ENCODE measurements around the gene HTT. TPM values are rescaled to one million over a fixed set of nuclear protein-coding genes. Genes with fewer than 3 reads are reported as not detected.
A peak's percentile ranks its signal among the peaks of the same experiment; 100 is the strongest.

Gene HTT
- total RNA-seq, 1 donor from 2014 or later, result 56.2 TPM

DNA sequence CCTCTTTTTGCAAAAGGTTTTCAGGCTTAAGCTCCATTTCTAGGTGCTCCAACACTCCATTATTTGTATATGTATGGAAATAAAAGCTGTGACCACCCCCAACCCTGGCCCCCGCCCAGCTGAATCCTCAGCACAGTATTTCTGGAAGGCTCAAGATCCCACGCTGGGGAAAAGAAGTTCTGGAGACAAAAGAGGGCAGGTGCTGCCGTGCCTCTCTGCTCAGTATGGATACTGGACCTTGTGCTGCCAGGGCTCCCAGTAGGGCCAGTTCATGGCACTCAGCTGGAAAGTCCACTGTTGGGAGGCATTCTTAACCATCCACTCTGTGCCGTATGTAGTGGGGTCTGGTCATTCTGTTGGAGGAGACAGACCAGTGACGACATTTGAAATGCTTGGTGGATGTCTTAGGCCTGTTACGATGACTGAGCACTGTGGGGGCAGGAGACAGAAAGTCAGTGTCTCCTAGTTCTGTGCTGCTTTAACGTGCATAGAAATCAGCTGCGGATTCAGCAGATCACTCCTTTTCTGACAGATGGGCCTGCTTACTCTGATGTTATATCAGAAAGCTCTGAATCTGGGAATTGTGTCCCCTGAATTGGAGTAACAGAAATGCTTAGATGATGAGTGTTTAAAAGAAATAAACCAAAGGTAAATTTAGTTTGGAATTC lies 126.1 kb downstream of the HTT start:
- DNase-seq, result no peak

DNA sequence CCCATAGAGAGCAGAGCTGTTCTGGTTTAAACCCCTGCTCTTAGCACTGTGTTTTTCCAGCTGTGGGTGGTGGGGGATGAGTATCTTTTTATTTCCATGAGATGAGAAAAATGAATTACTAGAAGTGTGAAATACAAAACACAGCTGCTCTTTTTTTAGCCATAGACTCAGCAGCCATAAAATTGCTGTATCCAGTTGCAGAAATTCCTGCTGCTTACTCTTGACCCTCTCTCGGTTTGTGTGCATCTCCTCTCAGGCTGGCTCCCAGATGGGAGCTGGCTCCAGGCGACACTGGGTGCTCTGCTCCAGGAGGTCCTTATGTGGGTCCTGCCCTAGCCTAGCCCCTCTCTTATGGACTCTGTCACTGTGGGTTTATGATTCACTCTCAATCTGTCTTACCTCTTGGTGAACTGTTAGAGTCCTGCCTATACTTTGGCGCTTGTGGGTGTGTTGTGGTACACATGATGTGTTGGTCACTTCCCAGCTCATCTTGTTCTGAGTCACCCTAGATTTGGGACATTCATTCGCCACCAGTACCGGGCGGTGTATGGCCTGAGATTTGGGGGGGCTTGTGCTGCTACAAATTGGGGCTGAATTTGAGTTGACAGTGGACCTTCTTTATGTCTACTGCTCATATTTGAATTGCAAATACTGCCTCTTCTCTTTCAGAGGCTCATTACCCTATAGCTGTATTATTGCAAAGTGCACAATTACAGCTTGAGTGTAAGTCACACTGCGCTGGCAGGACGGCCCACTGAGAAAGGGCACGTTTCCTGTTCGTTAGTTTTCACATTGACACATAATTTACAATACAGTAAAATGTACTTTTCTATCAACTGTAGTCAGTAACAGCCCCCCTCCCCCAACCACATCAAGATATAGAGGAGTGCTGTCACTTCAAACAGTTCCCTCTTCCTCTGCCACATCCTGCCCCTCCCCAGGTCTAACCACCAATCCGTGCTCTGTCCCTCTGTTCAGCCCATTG lies 127.5 kb downstream of the HTT start:
- DNase-seq, result no peak

DNA sequence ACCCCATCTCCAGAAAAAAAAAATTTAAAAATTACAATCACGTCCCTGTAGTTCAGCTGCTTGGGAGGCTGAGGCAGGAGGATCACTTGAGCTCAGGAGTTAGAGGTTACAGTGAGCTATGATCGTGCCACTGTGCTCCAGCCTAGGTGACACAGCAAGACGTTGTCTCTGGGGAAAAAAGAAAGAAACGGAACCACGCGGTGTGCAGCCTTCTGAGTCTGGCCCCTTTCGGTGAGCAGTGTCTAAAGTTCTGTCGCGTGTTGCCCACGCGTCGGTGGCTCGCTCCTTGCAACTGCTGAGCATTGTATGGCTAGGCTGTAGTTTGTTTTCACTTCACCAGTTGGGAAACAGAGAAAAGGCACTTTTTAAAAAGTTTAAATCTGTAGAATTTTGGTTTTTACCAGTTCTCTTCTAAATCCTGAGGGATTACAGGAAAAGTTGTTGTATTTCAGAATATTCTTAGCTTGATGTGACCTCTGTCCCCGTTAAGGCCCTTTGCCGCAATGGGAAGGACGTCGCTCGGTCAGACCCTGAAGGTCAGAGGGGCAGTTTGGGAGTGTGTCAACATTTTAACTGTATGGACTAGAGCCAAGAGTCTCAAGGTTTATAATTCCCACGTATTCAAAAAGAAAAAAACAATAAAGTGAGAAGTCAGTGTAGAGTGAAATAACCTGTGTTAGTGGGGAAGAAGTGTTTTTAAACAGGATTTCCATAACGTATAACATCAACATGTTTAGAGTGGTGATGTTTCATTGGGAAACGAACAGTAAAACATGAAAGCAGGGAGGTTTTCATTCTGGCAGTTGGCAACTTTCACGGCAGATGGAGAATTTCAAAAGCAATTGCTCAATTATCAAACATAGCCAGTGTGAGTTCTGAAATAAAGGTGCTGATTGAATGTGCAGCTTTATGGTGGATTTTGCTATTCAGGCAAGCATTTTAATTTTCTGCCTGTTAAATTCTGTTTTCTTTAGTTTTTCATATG lies 128.6 kb downstream of the HTT start:
- DNase-seq, result no peak

- DNase-seq, result peak; percentile 29
Measured at GRCh38 chr4:3203971-3204431, 129.5 kb downstream of the HTT start.

- DNase-seq, result no peak
Measured at GRCh38 chr4:3205995-3206394, 131.5 kb downstream of the HTT start.

DNA sequence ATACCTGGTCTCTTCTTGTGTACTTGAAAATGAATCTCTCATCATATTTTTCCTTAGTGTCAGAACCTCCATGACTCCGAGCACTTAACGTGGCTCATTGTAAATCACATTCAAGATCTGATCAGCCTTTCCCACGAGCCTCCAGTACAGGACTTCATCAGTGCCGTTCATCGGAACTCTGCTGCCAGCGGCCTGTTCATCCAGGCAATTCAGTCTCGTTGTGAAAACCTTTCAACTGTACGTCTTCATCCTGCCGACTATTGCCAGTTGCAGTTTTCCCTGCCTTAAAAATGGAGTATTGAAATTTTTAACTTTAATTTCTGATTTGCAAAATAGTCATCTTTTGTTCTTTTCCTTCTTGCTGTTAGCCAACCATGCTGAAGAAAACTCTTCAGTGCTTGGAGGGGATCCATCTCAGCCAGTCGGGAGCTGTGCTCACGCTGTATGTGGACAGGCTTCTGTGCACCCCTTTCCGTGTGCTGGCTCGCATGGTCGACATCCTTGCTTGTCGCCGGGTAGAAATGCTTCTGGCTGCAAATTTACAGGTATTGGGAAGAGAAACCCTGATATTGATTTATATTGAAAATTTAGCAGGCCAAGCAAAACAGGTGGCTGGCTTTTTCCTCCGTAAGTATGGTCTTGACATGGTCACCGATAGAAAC lies 132.1 kb downstream of the HTT start:
- no peak for DNase-seq

- DNase-seq, result peak; percentile 21
Measured at GRCh38 chr4:3207531-3208037, 133.1 kb downstream of the HTT start.

DNA sequence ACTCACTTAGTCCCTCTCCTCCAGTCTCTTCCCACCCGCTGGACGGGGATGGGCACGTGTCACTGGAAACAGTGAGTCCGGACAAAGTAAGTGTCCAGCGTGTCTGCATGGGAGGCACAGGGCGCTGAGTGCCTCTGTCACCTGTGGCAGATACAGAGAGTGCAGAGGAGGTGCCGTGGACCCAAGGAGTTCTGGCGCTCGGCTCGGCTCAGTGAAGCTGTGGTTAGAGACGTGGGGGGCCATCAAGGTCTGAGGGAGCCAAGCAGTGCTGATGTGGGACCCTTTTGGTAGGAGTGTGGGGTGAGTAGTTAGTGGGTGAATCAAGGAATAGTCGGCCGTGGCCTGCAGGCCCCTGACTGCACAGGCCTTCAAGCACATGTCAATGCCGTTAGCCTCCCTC lies 134.3 kb downstream of the HTT start:
- no peak for DNase-seq

GRCh38 chr4:3209551-3210325 lies 135.3 kb downstream of the HTT start:
- no peak for DNase-seq

- DNase-seq, result no peak
Measured at GRCh38 chr4:3210467-3210866, 136.0 kb downstream of the HTT start.

GRCh38 chr4:3211866-3212265 lies 137.4 kb downstream of the HTT start:
- no peak for DNase-seq

GRCh38 chr4:3212391-3213105 lies 138.1 kb downstream of the HTT start:
- no peak for DNase-seq

GRCh38 chr4:3213106-3213425 lies 138.6 kb downstream of the HTT start:
- no peak for DNase-seq

DNA sequence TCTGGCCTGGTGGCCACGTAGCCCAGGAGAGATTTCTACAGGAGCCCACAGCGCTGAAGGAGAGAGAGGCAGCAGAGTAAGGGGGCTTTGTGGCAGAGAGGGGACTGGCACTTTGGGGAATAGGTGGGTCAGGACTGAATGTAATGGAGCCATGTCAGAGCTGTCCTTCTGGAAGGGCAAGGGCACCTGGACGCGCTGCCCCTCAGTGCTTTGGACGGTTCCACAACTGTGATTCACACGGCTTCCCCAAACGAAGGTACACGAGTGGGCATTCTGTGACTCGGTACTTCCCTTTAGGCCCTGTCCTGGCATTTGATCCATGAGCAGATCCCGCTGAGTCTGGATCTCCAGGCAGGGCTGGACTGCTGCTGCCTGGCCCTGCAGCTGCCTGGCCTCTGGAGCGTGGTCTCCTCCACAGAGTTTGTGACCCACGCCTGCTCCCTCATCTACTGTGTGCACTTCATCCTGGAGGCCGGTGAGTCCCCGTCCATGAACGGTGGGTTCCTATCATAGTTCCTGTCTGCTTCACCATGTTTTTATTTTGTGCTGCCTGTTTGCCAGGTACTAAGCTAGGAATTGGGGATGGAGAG lies 139.3 kb downstream of the HTT start:
- no peak for DNase-seq

DNA sequence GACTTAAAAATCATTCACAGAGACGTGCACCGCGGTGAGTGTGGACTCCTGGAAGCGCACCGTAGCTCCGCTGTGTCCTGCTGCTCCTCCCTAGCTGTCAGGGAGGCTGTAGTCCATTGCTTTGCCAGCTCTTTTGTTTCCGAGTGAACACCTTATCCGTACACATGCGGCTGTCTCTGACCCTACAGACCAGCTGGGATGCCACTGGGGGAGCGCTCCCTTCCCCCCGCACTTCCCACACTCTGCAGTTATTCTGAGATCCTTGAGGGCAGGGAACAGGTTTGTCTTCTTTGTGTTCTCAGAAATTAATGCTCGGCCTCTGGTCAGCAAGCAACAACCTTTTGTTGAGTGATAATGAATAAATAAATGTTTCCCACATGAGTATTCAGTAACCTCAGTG lies 140.8 kb downstream of the HTT start:
- no peak for DNase-seq

- no peak for DNase-seq
Measured at GRCh38 chr4:3215733-3216132, 141.3 kb downstream of the HTT start.

GRCh38 chr4:3217266-3217665 lies 142.8 kb downstream of the HTT start:
- DNase-seq, result no peak

DNA sequence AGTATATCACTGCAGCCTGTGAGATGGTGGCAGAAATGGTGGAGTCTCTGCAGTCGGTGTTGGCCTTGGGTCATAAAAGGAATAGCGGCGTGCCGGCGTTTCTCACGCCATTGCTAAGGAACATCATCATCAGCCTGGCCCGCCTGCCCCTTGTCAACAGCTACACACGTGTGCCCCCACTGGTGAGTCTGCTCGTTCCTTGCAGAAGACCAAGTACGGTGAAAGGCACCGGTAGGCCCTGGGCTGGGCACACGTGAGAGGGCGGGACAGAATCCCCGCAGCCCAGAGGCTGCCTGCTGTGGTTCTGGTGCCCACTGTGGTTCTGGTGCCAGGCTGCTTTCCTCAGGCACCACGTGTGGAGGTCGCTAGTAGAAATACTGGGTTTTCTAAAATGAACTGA lies 143.3 kb downstream of the HTT start:
- no peak for DNase-seq

Data from skin of body (tissue), 2 donors.